ENCODE results near the gene CRYM. TPM values are rescaled to one million over a fixed set of nuclear protein-coding genes. Genes with fewer than 3 reads are reported as not detected.
"Not testable (repeated sequence)": the region's sequence is repeated elsewhere in the genome, so short reads cannot be mapped to it uniquely, and the experiment has no call there.

Gene CRYM
- total RNA-seq, 1 donor from 2014 or later, result 63.3 TPM

DNA sequence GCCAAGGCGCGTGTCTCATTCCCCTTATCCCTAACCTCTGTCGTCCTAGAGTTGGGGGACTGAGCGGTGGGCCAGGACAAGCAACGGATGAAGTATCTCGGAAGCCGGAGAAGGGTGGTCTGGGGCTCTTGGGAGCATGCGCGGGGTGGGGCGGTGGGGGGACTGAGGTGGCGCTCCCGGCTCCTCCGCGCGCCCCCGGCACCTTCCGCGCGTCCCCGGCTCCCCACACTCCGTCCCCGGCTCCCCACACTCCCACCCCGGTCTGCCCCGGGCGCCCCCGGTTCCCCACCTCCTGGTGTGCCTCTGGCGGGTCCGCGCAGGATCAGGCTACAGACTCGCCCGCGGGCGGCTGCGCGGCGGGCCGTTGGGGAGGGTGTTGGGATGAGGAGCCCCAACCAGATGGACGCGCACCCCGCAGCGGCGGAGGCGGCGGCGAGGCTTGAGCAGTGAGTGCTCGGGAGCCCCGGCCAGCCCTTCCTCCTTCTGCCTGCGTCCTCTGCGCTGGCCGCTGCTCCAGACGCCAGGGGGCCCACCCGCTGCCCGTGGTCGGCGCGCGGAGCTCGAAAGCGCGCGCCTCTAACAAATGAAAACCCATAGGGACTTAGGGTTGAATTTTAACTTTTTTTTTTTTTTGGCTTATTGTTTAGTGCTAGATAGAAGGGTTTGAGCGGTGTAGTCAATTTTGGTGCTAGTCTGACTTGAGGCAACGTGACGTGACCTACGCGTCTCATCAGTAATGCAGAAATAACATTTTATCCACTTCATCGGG lies 5.6 kb upstream of the CRYM start:
- peak; percentile 93 for ATAC-seq
- intact Hi-C loops (cut with DNase I), result no loop called here
- DNase-seq (ENCODE audit: missing footprints), result peak; percentile 78

- intact Hi-C loops (cut with DNase I), result no loop called here
Observed at GRCh38 chr16:21281698-21282389, 3.8 kb upstream of the CRYM start.

GRCh38 chr16:21279501-21279900 lies 1.4 kb upstream of the CRYM start:
- ATAC-seq, result no peak
- no peak for DNase-seq (ENCODE audit: missing footprints)
- intact Hi-C loops (cut with DNase I), result loop anchor here (2.0 to 5.0 kb wide), 3 partner anchors 21 to 117 kb away; no protein-coding TSS in a partner anchor

More at GRCh38 chr16:21281698-21282389, 3.8 kb upstream of the CRYM start:
- DNase-seq (ENCODE audit: missing footprints) (no peak), ATAC-seq (no peak)

GRCh38 chr16:21277045-21277926 lies 804 bp downstream of the CRYM start:
- intact Hi-C loops (cut with DNase I), result loop anchor here (5.0 kb wide), 2 partner anchors 90 to 115 kb away; no protein-coding TSS in a partner anchor
- peak; percentile 64 for ATAC-seq
- peak; percentile 57 for DNase-seq (ENCODE audit: missing footprints)

- ATAC-seq (no peak), DNase-seq (ENCODE audit: missing footprints) (no peak)
- intact Hi-C loops (cut with DNase I), result loop anchor here (5.0 kb wide), 2 partner anchors 89 to 114 kb away; no protein-coding TSS in a partner anchor
Observed at GRCh38 chr16:21276090-21276489, 2.0 kb downstream of the CRYM start.

GRCh38 chr16:21275529-21275928 lies 2.6 kb downstream of the CRYM start:
- intact Hi-C loops (cut with DNase I), result loop anchor here (5.0 kb wide), 2 partner anchors 88 to 113 kb away; no protein-coding TSS in a partner anchor

GRCh38 chr16:21274172-21274726 lies 3.8 kb downstream of the CRYM start:
- ATAC-seq (no peak), DNase-seq (ENCODE audit: missing footprints) (no peak)
- intact Hi-C loops (cut with DNase I), result no loop called here

More at GRCh38 chr16:21275529-21275928, 2.6 kb downstream of the CRYM start:
- no peak for ATAC-seq
- DNase-seq (ENCODE audit: missing footprints), result no peak

DNA sequence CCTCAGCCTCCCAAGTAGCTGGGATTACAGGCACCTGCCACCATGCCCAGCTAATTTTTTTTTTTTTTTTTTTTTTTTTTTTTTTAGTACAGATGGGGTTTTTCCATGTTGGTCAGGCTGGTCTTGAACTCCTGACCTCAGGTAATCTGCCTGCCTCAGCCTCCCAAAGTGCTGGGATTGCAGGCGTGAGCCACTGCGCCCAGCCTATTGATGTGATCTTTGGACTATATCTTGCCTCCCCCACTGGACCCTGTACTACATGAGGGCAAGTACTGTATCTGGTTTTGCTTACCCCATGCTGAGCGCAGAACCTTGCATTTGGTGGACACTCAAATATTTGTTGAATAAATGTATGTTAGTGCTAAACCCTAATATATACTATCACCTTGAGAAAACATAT lies 5.3 kb downstream of the CRYM start:
- intact Hi-C loops (cut with DNase I); DNase-seq (ENCODE audit: missing footprints); ATAC-seq: not testable (repeated sequence)

DNA sequence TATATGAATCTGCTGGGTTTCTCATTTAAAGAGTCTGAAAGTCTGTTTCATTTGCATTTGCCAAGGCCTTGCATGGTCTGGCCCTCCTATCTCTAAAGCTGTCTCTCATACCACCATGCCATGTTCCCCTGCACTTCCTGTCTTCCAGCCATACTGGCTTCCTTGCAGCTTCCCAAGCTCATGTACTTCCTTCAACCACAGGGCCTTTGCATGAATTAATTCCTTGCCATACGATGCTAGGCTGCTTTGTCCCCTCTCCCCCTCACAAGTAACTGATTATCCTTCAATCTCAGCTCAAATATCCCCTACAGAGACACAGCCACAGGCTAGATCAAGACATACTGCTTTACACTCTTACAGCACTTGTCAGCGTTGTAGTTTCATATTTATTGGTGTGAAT lies 5.8 kb downstream of the CRYM start:
- intact Hi-C loops (cut with DNase I), result no loop called here
- DNase-seq (ENCODE audit: missing footprints) (no peak), ATAC-seq (no peak)

DNA sequence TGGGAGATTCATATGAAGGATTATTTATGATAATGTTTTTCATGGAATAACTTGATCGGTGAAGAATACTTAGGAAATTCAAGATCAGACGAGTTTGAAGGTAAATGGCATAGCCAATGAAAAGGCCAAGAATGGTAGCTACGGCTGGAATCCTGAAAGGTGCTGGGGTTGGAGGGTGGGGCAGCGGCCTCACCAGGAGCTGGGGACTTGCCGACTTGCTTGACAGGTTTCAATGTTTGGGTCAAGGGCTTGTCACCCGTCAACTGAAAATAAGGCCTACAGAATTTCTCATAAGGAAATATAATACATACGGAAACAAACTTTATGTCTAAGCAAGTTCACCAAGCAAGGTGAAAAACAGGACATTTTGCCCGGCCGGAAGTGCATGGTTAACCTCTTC lies 9.9 kb downstream of the CRYM start:
- intact Hi-C loops (cut with DNase I), result no loop called here
- DNase-seq (ENCODE audit: missing footprints) (no peak), ATAC-seq (no peak)

GRCh38 chr16:21267298-21267697 lies 10.8 kb downstream of the CRYM start:
- intact Hi-C loops (cut with DNase I), result no loop called here
- no peak for DNase-seq (ENCODE audit: missing footprints)
- ATAC-seq, result no peak

GRCh38 chr16:21265104-21265837 lies 12.8 kb downstream of the CRYM start:
- intact Hi-C loops (cut with DNase I), result no loop called here
- ATAC-seq (peak; percentile 82), DNase-seq (ENCODE audit: missing footprints) (peak; percentile 72)

DNA sequence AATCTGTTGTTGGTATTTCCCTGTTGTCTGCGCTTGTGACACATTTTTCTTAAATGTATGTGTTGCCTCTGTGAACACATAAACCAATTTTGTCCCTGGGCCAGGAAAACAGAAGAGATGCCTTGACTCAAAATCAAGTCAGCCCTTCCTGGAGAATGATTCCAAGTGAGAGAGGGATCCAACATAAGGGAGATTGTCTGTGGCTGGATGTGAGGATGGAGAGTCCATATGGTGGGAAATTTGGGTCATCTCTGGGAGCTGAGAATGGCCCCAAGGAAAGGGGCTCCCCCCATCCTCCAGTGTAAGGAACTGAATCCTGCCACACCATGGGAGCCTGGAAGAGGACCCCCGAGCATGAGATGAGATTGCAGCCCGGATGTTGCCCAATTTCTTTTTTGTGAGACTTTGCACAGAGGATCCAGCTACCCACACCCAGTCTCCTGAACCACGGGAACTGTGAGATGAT lies 13.5 kb downstream of the CRYM start:
- DNase-seq (ENCODE audit: missing footprints), result no peak
- intact Hi-C loops (cut with DNase I), result no loop called here
- no peak for ATAC-seq

- DNase-seq (ENCODE audit: missing footprints), result no peak
- ATAC-seq, result peak; percentile 54
- intact Hi-C loops (cut with DNase I), result no loop called here
Observed at GRCh38 chr16:21263640-21264570, 14.2 kb downstream of the CRYM start.

DNA sequence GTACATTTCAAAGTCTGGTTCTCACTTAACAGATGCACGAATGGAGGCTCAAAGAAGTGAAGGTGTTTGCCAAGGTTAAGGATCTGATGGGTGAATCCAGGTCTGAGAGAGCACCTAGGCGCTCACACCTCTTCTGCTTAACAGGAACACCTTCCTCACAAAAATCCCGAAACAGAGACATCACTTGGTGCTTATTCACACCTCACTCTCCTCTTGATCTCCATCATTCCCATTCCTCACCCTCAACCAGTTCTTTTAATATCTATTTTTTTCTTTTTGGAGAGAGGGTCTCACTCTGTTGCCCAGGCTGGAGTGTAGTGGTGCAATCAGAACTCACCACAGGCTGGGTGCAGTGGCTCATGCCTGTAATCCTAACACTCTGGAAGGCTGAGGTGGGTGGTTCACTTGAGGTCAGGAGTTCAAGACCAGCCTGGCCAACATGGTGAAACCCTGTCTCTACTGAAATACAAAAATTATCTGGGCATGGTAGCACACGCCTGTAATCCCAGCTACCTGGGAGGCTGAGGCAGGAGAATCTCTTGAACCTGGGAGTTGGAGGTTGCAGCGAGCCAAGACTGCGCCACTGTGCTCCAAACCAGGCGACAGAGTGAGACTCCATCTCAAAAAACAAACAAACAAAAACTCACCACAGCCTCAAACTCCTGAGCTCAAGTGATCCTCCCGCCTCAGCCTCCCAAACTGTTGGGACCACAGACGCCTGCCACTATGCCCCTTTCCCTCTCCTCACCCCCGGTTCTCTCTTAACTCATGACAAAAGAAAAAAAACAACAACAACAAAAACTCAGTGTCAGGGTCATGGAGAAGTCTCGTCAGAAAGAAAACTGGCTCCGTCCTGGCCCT lies 15.1 kb downstream of the CRYM start:
- intact Hi-C loops (cut with DNase I), result no loop called here
- ATAC-seq, result no peak
- DNase-seq (ENCODE audit: missing footprints), result no peak

Measured in Right ventricle myocardium inferior (tissue), 1 donor.